Amniotic stem cell (primary cell): ENCODE results near the gene CRTAC1.

Source experiments
- DNase-seq: peaks from one replicate; lab custom pipeline; 2025; lab: John Stamatoyannopoulos, UW

Gene CRTAC1

DNA sequence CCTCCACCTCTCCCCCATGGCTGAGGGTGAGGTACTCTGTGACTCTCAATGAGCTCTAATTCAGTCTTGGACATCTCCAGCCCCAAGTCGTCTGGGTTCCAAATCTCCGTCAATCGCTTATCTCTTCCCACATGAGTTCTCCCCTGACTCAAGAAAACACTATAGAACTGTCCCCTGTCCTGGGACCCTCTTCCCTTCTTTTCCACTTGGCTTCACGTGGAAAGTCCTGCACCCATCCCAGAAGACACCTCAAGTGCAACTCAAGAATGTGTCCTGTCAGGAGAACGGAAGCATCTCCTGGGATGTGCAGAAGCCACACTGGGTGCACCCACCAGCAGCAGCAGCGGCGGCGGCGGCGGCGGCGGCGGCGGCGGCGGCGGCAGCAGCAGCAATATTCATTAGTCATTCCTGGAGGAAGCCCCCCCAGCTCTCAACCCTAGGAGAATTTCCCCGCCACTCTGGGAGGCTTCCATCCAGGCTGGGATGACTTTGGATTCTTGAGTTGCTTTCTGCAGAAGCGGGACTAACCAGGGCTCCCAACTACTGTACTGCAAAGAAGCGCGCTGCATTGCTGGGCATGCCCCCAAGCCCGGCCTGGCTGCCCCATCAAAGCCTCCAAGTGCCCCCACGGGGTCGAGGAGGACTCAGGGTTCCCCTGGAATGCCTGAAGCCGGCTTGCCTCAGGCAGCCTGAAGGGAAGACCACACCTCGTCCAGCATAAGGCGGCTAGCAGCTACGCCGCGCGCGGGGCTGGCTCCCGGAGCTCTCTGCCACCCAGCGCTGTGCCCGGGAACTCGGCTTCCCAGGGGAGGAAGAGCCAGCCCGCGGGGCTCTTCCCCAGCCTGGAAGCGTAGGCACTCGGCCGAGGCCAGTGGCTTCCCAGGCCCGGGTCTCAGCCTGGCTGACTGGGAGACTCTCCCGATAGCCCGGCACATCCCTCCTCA lies 1.0 kb downstream of the CRTAC1 start:
- DNase-seq, result no peak

DNA sequence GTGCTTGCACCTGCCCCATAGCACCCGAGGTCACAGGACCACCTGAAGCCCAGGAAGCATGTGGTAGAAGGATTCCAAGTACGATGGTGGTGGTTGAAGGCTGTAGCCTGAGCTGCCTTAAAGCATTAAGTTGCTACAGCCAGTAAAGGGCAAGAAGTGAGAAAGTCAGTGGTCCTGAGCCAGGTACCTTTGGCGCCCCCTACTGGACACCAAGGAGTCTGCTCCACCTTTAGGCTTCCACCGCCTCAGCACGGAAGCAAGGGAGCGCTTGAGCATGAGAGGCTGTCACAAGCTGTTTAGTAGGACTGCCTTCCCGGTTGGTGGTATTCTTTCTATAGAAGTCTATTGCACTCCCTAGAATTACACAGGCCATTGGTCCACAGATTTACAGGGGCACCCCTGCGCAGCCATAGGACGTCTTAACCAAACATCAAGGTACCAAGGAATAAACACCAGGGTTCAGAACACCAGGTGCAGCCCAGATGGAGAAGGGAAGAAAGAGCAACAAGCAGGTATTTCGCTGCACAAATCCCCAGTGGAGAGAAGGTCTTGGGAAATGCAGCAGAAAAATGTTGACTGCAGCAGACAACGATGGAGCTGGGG lies 2.2 kb downstream of the CRTAC1 start:
- no peak for DNase-seq

DNA sequence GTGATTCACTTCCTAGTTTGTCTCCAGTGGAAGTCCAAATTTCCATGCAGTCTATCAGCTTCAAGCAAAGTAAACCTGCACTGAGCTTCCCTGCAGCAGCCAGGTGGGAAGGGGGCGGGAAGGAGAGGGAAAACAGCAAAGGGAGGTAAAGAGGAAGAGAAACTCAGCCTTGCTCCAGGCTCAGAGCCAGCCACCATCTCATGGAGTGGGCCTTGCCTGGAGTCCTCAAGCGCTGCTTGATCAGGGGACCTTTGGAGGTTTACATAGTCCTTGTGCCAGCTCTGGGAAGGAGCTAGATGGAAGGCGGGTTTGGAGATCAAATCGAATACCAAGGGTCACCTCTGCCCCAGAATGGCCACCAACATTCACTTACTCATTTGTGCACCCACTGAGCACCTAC lies 7.4 kb downstream of the CRTAC1 start:
- DNase-seq, result no peak

DNA sequence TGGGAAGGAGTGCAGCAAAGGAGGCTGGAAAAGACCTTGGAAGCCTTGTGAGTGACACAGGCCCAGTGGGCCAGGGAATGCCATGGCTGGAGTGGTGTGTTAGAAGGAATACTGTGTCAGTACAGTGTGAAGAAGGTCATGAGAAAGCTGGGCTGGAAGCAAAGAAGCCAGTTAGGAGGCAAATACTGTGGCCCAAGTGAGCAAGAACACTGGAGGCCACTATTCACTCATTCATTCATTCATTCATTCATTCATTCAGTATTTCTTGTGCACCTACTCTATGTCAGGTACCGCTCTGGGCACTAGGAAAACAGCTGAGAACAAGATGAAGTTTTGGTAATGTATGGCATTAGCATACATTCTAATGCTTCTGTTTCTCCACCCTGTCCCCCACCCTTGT lies 9.6 kb downstream of the CRTAC1 start:
- no peak for DNase-seq

DNA sequence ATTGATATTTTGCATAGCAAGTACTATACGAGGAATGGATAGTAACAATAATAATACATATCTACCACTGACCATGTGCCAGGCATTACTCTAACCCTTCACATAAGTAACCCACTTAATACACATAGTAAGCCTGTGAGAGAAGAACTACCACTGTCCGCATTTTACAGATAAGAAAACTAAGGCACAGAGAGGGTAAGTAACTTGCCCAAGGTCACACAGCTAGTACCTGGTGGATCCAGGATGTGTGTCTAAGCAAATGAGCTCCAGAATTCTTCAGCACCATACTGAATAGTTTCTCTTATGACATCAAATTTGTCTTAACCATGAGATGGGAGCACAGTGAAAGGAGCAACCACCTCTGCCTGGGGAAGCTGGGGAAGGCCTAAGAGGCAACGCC lies 10.2 kb downstream of the CRTAC1 start:
- DNase-seq, result no peak

DNA sequence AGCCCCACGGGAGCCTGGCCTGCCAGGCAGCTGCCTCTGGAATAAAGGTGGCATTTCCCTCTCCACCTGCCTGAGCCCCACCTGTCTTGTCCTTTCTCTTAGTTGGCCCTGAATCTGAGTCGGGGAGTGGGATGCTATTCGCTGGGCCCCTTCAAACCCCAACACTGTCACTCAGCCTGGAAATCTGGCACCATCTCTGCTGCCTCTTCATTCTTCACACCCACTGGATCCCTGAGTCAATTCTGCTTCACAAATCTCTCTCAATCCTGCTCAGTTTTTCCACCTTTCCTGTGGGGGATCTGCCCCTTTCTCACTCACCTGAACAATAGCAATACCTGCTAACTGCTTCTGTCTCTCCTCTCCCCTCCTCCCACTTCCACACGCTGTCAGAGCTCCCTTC lies 10.6 kb downstream of the CRTAC1 start:
- DNase-seq, result no peak

DNA sequence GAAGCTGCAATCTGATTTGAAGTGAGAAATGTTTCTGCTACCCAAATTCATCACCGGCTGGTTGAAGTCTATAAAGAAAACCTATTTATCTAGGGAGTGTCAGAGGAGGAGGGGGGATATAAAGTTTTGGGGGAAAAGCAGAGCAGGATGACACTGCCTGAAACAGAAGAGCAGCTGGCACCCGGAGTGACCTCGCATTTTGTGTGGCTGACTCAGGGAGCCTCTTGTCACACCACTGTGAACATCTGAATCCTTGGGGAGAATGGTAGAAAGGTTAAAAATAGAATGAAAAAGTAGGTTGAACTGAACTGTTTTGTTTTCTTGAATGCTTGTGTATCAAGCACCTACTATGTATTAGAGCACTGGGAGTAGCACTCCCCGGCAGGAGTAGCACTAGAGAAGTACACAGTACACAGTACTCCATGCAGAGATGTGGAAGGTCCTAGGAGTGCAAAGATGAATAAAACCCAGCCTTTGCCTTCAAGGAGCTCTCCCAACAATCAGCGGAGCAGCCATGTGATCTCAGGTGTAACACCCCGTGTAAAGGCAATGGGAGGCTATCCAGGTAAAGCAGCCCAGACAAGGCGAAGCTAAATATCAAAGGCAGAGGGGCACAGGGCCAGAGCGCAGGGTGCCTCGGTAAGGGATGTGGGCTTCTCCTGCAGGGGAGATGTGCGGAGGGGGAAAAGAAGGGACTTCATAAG lies 13.5 kb downstream of the CRTAC1 start:
- DNase-seq, result no peak

DNA sequence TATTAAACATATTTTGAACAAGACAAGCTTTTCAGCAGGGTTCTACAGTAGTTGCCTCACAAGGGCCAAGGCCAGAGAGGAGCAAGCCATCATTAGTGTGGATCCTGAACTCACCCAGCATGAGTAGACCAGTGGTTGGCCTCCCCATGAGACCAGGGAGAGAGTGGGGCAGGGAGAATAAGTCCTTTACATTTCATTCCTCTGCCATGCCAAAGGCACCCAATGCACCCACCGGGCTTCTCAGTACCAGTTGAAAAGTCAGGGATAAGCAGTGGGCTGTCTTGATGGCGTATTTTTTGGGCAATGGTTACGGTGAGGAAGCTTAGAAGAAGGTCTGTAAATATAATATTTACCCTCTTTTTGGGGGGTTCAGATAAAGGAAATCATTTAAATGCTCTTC lies 16.6 kb downstream of the CRTAC1 start:
- no peak for DNase-seq

DNA sequence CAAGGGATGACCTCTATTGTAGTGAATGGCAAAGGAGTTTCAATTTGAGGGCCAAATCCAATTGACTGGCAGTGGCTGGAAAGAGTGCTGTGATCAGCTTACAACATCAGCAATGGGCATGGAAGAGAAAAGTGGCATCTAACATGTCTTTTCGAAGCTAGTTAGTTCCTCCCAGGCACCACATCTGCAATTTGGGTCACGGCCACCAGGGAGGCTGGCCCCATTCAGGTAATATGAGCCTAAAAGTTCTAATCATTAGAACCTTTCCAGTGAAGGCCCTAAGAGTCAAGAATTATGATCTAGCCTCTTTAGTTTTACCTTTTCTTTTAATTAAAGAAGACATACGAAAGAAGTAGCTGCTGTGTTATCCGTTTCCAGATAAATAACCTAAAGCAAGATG lies 17.3 kb downstream of the CRTAC1 start:
- DNase-seq, result no peak

DNA sequence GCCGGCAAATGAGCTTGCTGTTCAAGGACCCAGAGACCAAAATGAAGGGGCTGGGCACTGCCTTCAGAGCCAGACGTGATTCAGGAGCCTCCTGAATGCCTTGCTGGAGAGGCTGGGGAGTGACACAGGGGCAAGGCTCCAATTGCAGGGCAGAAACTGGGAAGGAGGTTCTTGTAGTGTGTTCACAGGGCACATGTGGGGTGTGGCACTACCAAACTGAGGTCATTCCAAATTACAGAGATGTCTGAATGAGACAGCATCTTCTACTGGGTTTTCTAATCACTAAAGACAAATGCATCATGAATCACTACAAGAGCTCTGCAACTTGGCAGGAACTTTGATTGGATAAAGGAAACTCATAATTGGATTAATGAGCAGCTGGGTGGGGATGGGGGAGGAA lies 17.8 kb downstream of the CRTAC1 start:
- DNase-seq, result no peak

DNA sequence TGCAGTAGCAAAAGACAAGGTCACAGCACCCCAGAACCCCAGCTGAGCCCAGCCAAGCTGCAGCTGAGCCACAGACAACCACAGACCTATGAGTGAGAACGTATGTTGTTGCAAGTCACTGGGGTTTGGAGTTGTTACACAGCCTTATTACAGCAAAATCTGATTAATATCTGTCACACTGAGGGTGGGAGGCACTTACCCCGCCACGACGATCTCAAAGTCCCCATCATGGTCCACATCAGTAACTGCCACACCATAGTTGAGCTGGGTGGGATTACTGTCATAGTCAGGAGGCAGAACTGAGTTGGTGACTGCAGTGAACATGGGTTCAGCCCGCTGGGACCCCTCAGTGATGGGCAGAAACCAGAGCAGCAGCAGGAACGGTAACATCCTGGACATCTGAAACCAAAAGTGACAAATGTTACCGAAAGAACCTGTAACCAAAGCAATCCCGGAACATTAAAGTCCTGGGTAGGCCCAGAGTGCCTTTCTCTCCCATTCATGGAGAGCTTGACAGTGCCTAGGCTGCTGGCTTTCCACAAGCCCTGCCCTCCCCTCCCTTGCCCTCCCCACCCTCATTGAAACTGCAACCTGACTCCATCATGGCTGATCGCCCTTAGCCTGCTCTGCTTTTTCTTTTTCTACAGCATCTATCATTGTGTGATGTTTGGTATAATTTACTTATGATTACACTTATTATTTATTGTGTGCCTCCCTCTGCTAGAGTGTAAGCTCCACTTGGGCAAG lies 19.3 kb downstream of the CRTAC1 start:
- DNase-seq, result no peak

DNA sequence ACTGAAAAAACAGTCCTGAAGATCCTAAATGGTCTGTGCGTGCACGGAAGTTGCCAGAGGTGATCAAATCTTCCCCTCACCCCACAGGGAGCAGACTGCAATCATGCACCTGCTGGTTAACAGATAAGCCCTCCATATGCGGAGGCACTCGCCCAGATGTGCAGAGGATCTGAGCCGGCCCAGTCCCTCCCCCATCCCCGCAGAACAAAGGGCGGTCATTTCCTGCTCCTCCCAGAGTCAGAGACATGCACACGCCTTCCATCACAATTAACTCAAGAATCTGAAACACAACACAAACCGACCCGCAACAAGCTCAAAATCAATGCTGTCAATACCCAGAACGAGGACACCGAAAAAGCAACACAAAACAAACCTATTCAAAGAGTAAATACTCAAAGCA lies 24.2 kb downstream of the CRTAC1 start:
- DNase-seq, result no peak

DNA sequence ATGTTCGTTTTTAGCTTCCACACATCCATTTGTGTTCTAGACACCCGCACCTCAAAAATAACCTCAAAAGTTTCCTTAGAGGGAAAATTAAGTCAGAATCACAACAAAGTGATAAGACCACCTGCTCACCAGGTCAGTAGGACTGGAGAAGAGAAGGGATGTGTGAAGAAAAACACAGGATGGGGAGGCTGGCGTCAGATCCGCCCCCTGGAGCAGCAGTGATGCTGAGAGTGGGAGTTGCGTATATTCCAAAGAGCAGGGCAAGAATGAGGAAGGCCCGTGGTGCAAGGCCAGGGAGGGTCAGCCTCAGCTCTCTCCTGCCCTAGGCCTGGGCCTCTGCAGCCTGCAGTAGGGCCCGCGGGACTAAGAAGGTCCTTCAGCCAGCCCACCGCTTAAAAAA lies 28.7 kb downstream of the CRTAC1 start:
- DNase-seq, result no peak

DNA sequence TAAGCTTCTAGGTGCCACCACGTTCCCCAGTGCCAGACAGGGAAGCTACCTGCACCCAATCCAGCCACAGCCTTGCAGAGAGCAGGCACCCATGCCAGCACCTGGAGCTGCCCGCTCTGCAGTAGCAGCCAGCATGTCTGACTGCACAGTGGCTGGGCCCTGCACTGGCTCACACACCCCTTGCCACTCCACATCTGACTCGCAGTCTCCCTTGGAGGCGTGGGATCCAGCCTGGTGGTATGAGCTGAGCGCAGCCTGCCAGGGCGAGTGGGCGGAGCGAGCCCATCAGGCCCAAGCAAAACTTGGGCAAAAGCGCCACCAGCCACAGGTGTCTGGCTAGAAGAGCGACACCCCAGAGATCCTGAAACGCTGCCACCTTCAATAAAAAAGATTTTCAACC lies 30.1 kb downstream of the CRTAC1 start:
- DNase-seq, result no peak

DNA sequence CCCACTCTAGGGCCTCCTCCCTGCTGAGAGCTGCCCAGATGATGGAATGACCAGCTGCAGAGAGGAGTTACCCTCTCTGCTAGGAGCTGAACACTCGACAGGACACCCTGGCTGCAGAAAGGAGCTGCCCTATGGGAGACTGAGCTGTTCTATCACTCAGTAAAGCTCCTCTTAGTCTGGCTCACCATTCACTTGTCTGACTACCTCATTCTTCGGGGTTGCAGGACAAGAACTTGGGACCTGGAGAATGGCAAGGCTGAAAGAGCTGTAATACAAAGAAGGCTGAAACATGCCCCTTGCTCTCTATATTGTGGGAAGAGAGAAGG lies 30.5 kb downstream of the CRTAC1 start:
- DNase-seq, result no peak

DNA sequence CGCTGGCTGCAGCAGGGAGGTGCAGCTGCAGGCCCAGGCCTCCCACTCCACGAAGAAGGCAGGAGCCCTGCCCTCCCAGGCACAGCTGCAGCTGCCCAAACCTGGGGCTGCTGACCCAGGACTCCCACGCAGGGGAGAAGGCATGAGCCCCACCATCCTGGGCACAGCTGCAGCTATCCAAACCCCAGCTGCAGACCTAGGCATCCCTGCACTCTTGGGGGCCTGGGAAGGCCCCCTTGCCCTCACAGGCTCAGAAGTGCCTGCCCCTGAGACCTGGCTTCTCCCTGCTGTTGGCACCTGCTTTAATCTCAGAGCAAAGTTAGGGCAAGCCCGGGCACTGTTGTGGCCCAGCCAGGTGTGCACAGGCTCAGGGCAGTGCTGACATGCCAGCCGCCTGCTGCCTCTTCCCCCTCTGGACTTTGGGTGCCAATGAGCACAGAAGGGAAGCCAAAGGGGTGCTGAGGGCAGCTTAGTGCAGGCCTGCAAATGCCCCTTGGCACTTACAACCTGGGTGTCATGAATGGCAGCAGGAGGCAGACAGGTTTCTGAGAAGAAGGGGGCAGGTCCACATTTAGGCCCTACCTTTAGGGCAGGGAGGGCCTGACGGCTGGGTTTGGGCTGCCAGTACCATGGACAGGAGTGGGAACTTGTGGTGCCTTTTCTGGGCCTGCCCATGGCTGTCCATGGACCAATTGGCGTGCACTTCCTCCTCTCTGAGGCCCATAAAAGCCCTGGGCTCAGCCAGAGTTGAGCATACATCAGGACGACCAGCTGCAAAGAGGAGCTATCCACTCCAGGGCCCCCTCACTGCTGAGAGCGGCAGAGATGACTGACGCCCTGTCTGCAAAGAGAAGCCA lies 31.1 kb downstream of the CRTAC1 start:
- DNase-seq, result no peak

DNA sequence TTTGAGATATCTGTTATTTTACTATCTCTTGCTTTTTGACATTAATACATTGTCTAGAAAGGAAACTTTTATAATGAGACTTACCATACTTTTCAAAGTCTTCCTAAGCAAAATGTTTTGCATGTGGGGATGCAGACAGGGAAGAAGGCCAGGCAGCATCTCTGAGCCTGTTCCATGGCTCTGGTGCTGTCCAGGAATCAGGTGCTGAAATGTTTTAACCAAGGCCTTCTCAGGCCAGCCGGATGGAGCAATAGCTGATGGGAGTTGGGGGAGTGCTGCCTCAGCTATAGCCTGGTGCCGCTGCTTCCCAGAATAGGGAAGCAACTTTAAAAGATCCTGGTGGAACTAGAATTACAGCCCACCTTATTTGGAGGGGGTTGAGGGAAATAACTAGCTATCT lies 38.5 kb downstream of the CRTAC1 start:
- no peak for DNase-seq

DNA sequence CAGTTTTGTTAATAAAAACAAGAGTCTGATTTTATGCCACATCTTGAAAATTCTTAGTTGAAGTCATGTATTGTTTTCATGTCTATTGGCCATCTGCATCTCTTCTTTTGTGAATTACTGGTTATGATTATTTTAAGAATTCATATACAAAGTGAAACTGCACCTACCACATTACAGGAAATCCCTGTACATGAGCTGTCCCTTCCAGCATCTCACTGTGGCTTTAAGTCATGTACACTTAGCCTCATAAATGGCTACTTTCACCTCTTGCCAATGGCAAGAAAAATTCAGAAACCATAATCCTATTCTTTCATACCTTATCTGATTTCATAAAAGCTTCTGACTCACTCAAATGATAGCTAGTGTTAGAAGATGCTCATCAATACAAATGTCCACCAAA lies 48.6 kb downstream of the CRTAC1 start:
- DNase-seq, result no peak

DNA sequence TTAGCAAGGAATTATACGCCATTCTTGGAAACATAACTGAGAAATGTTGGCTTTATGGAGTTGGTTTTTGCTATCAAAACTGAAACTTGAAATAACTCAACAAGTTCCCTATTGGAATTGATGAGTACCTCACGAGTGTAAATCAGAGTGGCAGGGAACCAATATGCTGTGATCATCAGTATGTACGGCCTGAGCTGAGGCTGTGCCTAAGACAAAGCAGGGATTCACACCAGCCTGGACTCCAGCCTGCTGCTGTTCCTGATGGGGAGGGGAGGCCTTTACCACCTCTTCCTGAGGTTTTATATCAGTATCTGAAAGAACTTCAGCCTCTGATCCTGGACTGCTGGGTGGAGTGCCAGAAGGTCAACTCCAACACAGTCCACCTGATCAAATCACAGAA lies 52.7 kb downstream of the CRTAC1 start:
- no peak for DNase-seq

DNA sequence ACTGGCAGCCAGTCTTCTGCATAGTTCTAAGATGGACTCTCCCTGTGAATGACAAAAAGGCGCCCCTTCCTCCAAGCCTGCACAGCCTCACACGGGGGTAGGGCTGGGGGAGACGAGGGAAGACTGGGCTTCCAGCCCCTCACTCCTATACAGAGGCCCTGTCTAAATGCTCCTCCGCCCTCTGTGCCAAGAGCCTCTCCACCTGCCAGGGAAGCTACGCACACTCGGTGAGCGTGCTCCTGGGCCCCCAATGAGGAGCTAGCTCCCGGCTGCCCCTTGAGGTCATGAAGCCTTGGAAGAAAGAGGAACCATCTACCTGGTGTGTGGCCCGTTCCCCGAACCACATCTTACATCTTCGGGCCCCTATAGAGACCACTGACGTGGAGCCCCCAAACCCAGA lies 54.8 kb downstream of the CRTAC1 start:
- no peak for DNase-seq
